HEK293 (cell line): ENCODE data around the gene COL18A1.

Source experiments
- GFI1B ChIP-seq: fragments of 450-650 bp; formaldehyde crosslinking; IDR thresholded peaks from 2 replicates; pipeline ENCODE4 v1.5.1; 2016; ENCODE audit warnings: missing biosample characterization, missing genetic modification characterization
- GLIS1 ChIP-seq: fragments of 450-650 bp; formaldehyde crosslinking; IDR thresholded peaks from 2 replicates; pipeline ENCODE4 v1.5.1; 2016; ENCODE audit warnings: missing biosample characterization, missing genetic modification characterization
- HOXA7 ChIP-seq: sonication (generic); formaldehyde crosslinking; IDR thresholded peaks from 2 replicates; pipeline ENCODE4 v1.8.1; 2022; ENCODE audit warnings: missing genetic modification reagents, borderline replicate concordance
- PATZ1 ChIP-seq: fragments of 450-650 bp; formaldehyde crosslinking; IDR thresholded peaks from 2 replicates; pipeline ENCODE4 v1.5.1; 2016; ENCODE audit warnings: missing biosample characterization, missing genetic modification characterization
- PRDM10 ChIP-seq: fragments of 450-650 bp; formaldehyde crosslinking; IDR thresholded peaks from 2 replicates; pipeline ENCODE4 v1.5.1; 2016; ENCODE audit warnings: missing biosample characterization, missing genetic modification characterization
- SCRT2 ChIP-seq: fragments of 450-650 bp; formaldehyde crosslinking; IDR thresholded peaks from 2 replicates; pipeline ENCODE4 v1.5.1; 2016; ENCODE audit warnings: missing biosample characterization, missing genetic modification characterization
- ZBTB20 ChIP-seq: fragments of 450-650 bp; formaldehyde crosslinking; IDR thresholded peaks from 2 replicates; pipeline ENCODE4 v1.5.1; 2016; ENCODE audit warnings: missing biosample characterization, missing genetic modification characterization
- ZIC2 ChIP-seq: fragments of 450-650 bp; formaldehyde crosslinking; IDR thresholded peaks from 2 replicates; pipeline ENCODE4 v1.5.1; 2016; ENCODE audit warnings: missing biosample characterization, missing genetic modification characterization
- ZNF112 ChIP-seq: fragments of 450-650 bp; formaldehyde crosslinking; IDR thresholded peaks from 2 replicates; pipeline ENCODE4 v1.5.0; 2017; ENCODE audit warnings: missing biosample characterization, missing genetic modification characterization
- ZNF169 ChIP-seq: fragments of 450-650 bp; formaldehyde crosslinking; IDR thresholded peaks from 2 replicates; pipeline ENCODE4 v1.5.1; 2016; ENCODE audit warnings: missing biosample characterization, missing genetic modification characterization
- ZNF174 ChIP-seq: fragments of 450-650 bp; formaldehyde crosslinking; IDR thresholded peaks from 2 replicates; pipeline ENCODE4 v1.5.0; 2017; ENCODE audit warnings: missing biosample characterization, mild to moderate bottlenecking, missing genetic modification characterization
- ZNF223 ChIP-seq: fragments of 450-650 bp; formaldehyde crosslinking; IDR thresholded peaks from 2 replicates; pipeline ENCODE4 v1.5.1; 2016; ENCODE audit warnings: missing biosample characterization, missing genetic modification characterization
- ZNF248 ChIP-seq: fragments of 450-650 bp; formaldehyde crosslinking; IDR thresholded peaks from 2 replicates; pipeline ENCODE4 v1.5.1; 2017; ENCODE audit warnings: missing biosample characterization, missing genetic modification characterization
- ZNF449 ChIP-seq: fragments of 450-650 bp; formaldehyde crosslinking; IDR thresholded peaks from 2 replicates; pipeline ENCODE4 v1.5.1; 2017; ENCODE audit warnings: missing biosample characterization, mild to moderate bottlenecking, missing genetic modification characterization, moderate library complexity
- ZNF48 ChIP-seq: fragments of 450-650 bp; formaldehyde crosslinking; IDR thresholded peaks from 2 replicates; pipeline ENCODE4 v1.5.1; 2016; ENCODE audit warnings: missing biosample characterization, missing genetic modification characterization
- ZNF580 ChIP-seq: fragments of 450-650 bp; formaldehyde crosslinking; IDR thresholded peaks from 2 replicates; pipeline ENCODE4 v1.5.1; 2016; ENCODE audit warnings: missing biosample characterization, missing genetic modification characterization
- ZNF645 ChIP-seq: fragments of 450-650 bp; formaldehyde crosslinking; IDR thresholded peaks from 2 replicates; pipeline ENCODE4; 2016; ENCODE audit warnings: missing biosample characterization, missing genetic modification characterization
- ZNF704 ChIP-seq: fragments of 450-650 bp; formaldehyde crosslinking; IDR thresholded peaks from 2 replicates; pipeline ENCODE4 v1.5.1; 2016; ENCODE audit warnings: missing biosample characterization, missing genetic modification characterization
- ZNF707 ChIP-seq: fragments of 450-650 bp; formaldehyde crosslinking; IDR thresholded peaks from 2 replicates; pipeline ENCODE4 v1.5.1; 2016; ENCODE audit warnings: missing biosample characterization, missing genetic modification characterization
- ZNF776 ChIP-seq: fragments of 450-650 bp; formaldehyde crosslinking; IDR thresholded peaks from 2 replicates; pipeline ENCODE4 v1.5.0; 2017; ENCODE audit warnings: missing biosample characterization, missing genetic modification characterization, borderline replicate concordance
- ZNF777 ChIP-seq: fragments of 450-650 bp; formaldehyde crosslinking; IDR thresholded peaks from 2 replicates; pipeline ENCODE4 v1.5.1; 2017; ENCODE audit warnings: missing biosample characterization, missing genetic modification characterization, borderline replicate concordance
- ZNF791 ChIP-seq: fragments of 450-650 bp; formaldehyde crosslinking; IDR thresholded peaks from 2 replicates; pipeline ENCODE4 v1.5.1; 2016; ENCODE audit warnings: missing biosample characterization, missing genetic modification characterization

Gene COL18A1

GRCh38 chr21:45529785-45530422 is 124.9 kb downstream of the COL18A1 start (continued):
- no peak for TF ChIP-seq ZNF449 (tag by site-specific recombination)
- TF ChIP-seq PATZ1 (tag by site-specific recombination): no peak
- no peak for TF ChIP-seq ZNF777
- TF ChIP-seq ZNF707 (tag by site-specific recombination): 0 out of 2 replicates have a peak, but pooled peaks have one; percentile 5
- TF ChIP-seq ZNF248 (tag by site-specific recombination): no peak
- TF ChIP-seq PRDM10: no peak
- TF ChIP-seq SCRT2 (tag by site-specific recombination): no peak
- TF ChIP-seq ZBTB20 (tag by site-specific recombination): 0 out of 2 replicates have a peak, but pooled peaks have one; percentile 28
- peak; percentile 39; the same call in 1 of the 2 replicates for TF ChIP-seq ZNF48 (tag by site-specific recombination)
- no peak for TF ChIP-seq GLIS1
- TF ChIP-seq ZNF174 (tag by site-specific recombination): no peak
- no peak for TF ChIP-seq GFI1B
- no peak for TF ChIP-seq ZNF580 (tag by site-specific recombination)
- 0 out of 2 replicates have a peak, but pooled peaks have one; percentile 6 for TF ChIP-seq ZIC2
- TF ChIP-seq ZNF112 (tag by site-specific recombination): no peak
- TF ChIP-seq ZNF169 (tag by site-specific recombination): no peak
- TF ChIP-seq ZNF791 (tag by site-specific recombination): no peak; the same call in 1 of the 2 replicates
- TF ChIP-seq ZNF223 (tag by site-specific recombination): no peak
- TF ChIP-seq ZNF704 (tag by site-specific recombination): no peak
- TF ChIP-seq HOXA7: no peak
- 0 out of 2 replicates have a peak, but pooled peaks have one; percentile 17 for TF ChIP-seq ZNF776
- TF ChIP-seq ZNF645: no peak
